Neural cell (in vitro differentiated cells): ENCODE data around the gene LOXHD1. TPM values are rescaled to one million over a fixed set of nuclear protein-coding genes. Genes with fewer than 3 reads are reported as not detected.

ENCODE experiments used
- H2AFZ ChIP-seq: fragments of 200-600, 300-800 bp; sonication (generic), shearing (Covaris generic); 2 replicates; pipeline ENCODE4 v1.6.0; 2014; ENCODE audit warnings: low read depth, mild to moderate bottlenecking, antibody characterized with exemption, low read length, moderate library complexity
- H3F3A ChIP-seq: fragments of 200-600 bp; shearing (Covaris generic); 2 replicates; pipeline ENCODE4 v1.6.1; 2016; ENCODE audit warnings: mild to moderate bottlenecking, moderate library complexity, mixed read lengths, antibody characterized with exemption, low read length; ENCODE audit not compliant: insufficient read depth, poor library complexity, severe bottlenecking
- H3K27ac ChIP-seq: fragments of 200-600, 300-800 bp; sonication (generic), shearing (Covaris generic); 2 replicates; pipeline ENCODE4 v1.5.1; 2014; ENCODE audit warnings: mild to moderate bottlenecking, low read length, moderate library complexity
- H3K27me3 ChIP-seq: fragments of 300-800, 200-600 bp; sonication (generic), shearing (Covaris generic); 2 replicates; pipeline ENCODE4 v1.6.0; 2014; ENCODE audit warnings: mild to moderate bottlenecking, low read depth, low read length, moderate library complexity; ENCODE audit not compliant: insufficient read depth
- H3K36me3 ChIP-seq: fragments of 300-800, 200-600 bp; sonication (generic), shearing (Covaris generic); 2 replicates; pipeline ENCODE4 v1.5.1; 2014; ENCODE audit warnings: mild to moderate bottlenecking, antibody characterized with exemption, low read length, moderate library complexity; ENCODE audit not compliant: insufficient read depth
- H3K4me2 ChIP-seq: fragments of 300-800, 200-600 bp; sonication (generic), shearing (Covaris generic); 2 replicates; pipeline ENCODE4 v1.6.0; 2014; ENCODE audit warnings: mild to moderate bottlenecking, low read length
- H3K4me3 ChIP-seq: fragments of 300-800, 200-600 bp; sonication (generic), shearing (Covaris generic); 2 replicates; pipeline ENCODE4 v1.5.1; 2014; ENCODE audit warnings: mild to moderate bottlenecking, low read length, moderate library complexity
- H3K79me2 ChIP-seq: fragments of 200-600 bp; shearing (Covaris generic); replicated peaks from 2 replicates; pipeline ENCODE4 v1.6.0; 2014; ENCODE audit warnings: mild to moderate bottlenecking, low read length, moderate library complexity; ENCODE audit not compliant: insufficient read depth
- H3K9ac ChIP-seq: fragments of 300-800, 200-600 bp; sonication (generic), shearing (Covaris generic); 2 replicates; pipeline ENCODE4 v1.6.1; 2016; ENCODE audit warnings: mild to moderate bottlenecking, low read length, mixed read lengths
- H3K9me2 ChIP-seq: fragments of 200-600 bp; shearing (Covaris generic); 2 replicates; pipeline ENCODE4 v1.6.1; 2016; ENCODE audit warnings: mild to moderate bottlenecking, low read length, mixed read lengths; ENCODE audit not compliant: insufficient read depth
- H3K9me3 ChIP-seq: fragments of 200-600, 300-800 bp; sonication (generic), shearing (Covaris generic); 2 replicates; pipeline ENCODE4 v1.6.1; 2016; ENCODE audit warnings: mild to moderate bottlenecking, mixed run types, low read length, moderate library complexity, mixed read lengths
- H4K20me1 ChIP-seq: fragments of 200-600 bp; shearing (Covaris generic); 2 replicates; pipeline ENCODE4 v1.6.1; 2016; ENCODE audit warnings: mild to moderate bottlenecking, mixed run types; ENCODE audit not compliant: insufficient read depth
- CTCF ChIP-seq: fragments of 450-650 bp; IDR thresholded peaks from 2 replicates; pipeline ENCODE4 v1.5.1; 2014; ENCODE audit warnings: antibody characterized with exemption, mild to moderate bottlenecking, moderate library complexity; ENCODE audit not compliant: poor library complexity, severe bottlenecking
- EP300 ChIP-seq: fragments of 450-650 bp; conservative IDR thresholded peaks from 2 replicates; pipeline ENCODE4 v1.6.1; 2014; ENCODE audit warnings: antibody characterized with exemption, mild to moderate bottlenecking, moderate library complexity; ENCODE audit not compliant: poor library complexity, severe bottlenecking
- EZH2 ChIP-seq: fragments of 200-600, 300-800 bp; shearing (Covaris generic), sonication (generic); IDR thresholded peaks from 2 replicates; pipeline ENCODE4 v1.6.1; 2014; ENCODE audit warnings: antibody characterized with exemption, low read length, borderline replicate concordance, mild to moderate bottlenecking; ENCODE audit not compliant: insufficient read depth, poor library complexity, severe bottlenecking
- MXI1 ChIP-seq: fragments of 450-650 bp; conservative IDR thresholded peaks from 2 replicates; pipeline ENCODE4 v1.6.1; 2014; ENCODE audit warnings: antibody characterized with exemption, mild to moderate bottlenecking; ENCODE audit not compliant: poor library complexity, severe bottlenecking
- POLR2AphosphoS5 ChIP-seq: IDR thresholded peaks from 2 replicates; pipeline ENCODE4 v1.6.1; 2012
- RAD21 ChIP-seq: fragments of 450-650 bp; conservative IDR thresholded peaks from 2 replicates; pipeline ENCODE4 v1.6.1; 2014; ENCODE audit warnings: antibody characterized with exemption, mild to moderate bottlenecking, moderate library complexity
- REST ChIP-seq: IDR thresholded peaks from 2 replicates; pipeline ENCODE4 v1.6.1; 2012; ENCODE audit warnings: borderline replicate concordance
- SMC3 ChIP-seq: fragments of 450-650 bp; conservative IDR thresholded peaks from 2 replicates; pipeline ENCODE4 v1.6.1; 2014; ENCODE audit warnings: antibody characterized with exemption, mild to moderate bottlenecking, moderate library complexity; ENCODE audit not compliant: poor library complexity
- TAF1 ChIP-seq: IDR thresholded peaks from 2 replicates; pipeline ENCODE4 v1.6.1; 2012; ENCODE audit warnings: low read depth
- polyA plus RNA-seq: library from polyadenylated mRNA; depleted of rRNA; stranded (reverse); fragments of >200 nt; gene quantifications from 2 replicates; pipeline ENCODE4 v1.2.3, GENCODE V29; 2014

Gene LOXHD1
- polyA plus RNA-seq, 1 donor from 2014 or later, result not detected

GRCh38 chr18:46481847-46482245, 175.2 kb downstream of the LOXHD1 start:
- Histone ChIP-seq H3K27me3 (no peaks in the 10 kb centered on the region), H3F3A (no peaks in the 10 kb centered on the region), H3K36me3 (no peaks in the 10 kb centered on the region), H3K4me2 (no peak overlapping the region), H3K9me2 (no peaks in the 10 kb centered on the region), H3K4me3 (no peak overlapping the region), H3K9ac (no peak overlapping the region), H4K20me1 (no peaks in the 10 kb centered on the region), H3K27ac (no peak overlapping the region), H3K79me2 (no peaks in the 10 kb centered on the region), H3K9me3 (no peaks in the 10 kb centered on the region), H2AFZ (no peak overlapping the region)
- no peak for TF ChIP-seq REST
- no peak for TF ChIP-seq TAF1
- no peak for TF ChIP-seq MXI1
- no peak for TF ChIP-seq EP300
- no peak for TF ChIP-seq POLR2AphosphoS5
- TF ChIP-seq SMC3, result no peak
- TF ChIP-seq EZH2, result no peak
- no peak for TF ChIP-seq CTCF
- no peak for TF ChIP-seq RAD21

- TF ChIP-seq EZH2 (no peak), REST (no peak), SMC3 (peak; percentile 82), POLR2AphosphoS5 (no peak), TAF1 (no peak), RAD21 (peak; percentile 68), CTCF (peak; percentile 79), EP300 (no peak)
- Histone ChIP-seq H3K4me3 (no peak overlapping the region), H3F3A (no peaks in the 10 kb centered on the region), H3K9me2 (no peaks in the 10 kb centered on the region), H3K9me3 (no peaks in the 10 kb centered on the region), H3K4me2 (no peak overlapping the region), H2AFZ (no peak overlapping the region), H3K9ac (no peak overlapping the region), H3K36me3 (no peaks in the 10 kb centered on the region), H3K27ac (no peak overlapping the region), H4K20me1 (no peaks in the 10 kb centered on the region), H3K27me3 (no peaks in the 10 kb centered on the region), H3K79me2 (no peaks in the 10 kb centered on the region)
Measured at GRCh38 chr18:46481048-46481846, 175.8 kb downstream of the LOXHD1 start.
